BLaER1 treated with 17β-estradiol and CSF1 and Interleukin-3, amounts not matched to agents 10 nM and 100 nM (cell line): Measurements from ENCODE around the gene GRAP2.
"Not testable (repeated sequence)": the region's sequence is repeated elsewhere in the genome, so short reads cannot be mapped to it uniquely, and the experiment has no call there.

Experiments
- H3K27ac ChIP-seq, 11 experiments: shearing (Covaris generic); formaldehyde crosslinking; 2 replicates each; pipeline ENCODE4 v1.8.1; 2022
- H3K27me3 ChIP-seq, 11 experiments: shearing (Covaris generic); formaldehyde crosslinking; 2 replicates each; pipeline ENCODE4 v1.8.1; 2022
- H3K36me3 ChIP-seq, 11 experiments: shearing (Covaris generic); formaldehyde crosslinking; 2 replicates each; pipeline ENCODE4 v1.8.1; 2022
- H3K4me1 ChIP-seq, 10 experiments: shearing (Covaris generic); formaldehyde crosslinking; 2 replicates each; pipeline ENCODE4 v1.8.1; 2022
- H3K4me2 ChIP-seq, 11 experiments: shearing (Covaris generic); formaldehyde crosslinking; 2 replicates each; pipeline ENCODE4 v1.8.1; 2022
- H3K4me3 ChIP-seq, 10 experiments: shearing (Covaris generic); formaldehyde crosslinking; 2 replicates each; pipeline ENCODE4 v1.8.1; 2022
- H3K9ac ChIP-seq, 11 experiments: shearing (Covaris generic); formaldehyde crosslinking; 2 replicates each; pipeline ENCODE4 v1.8.1; 2022
- H3K9me3 ChIP-seq, 11 experiments: shearing (Covaris generic); formaldehyde crosslinking; replicated peaks in 1 of 11; 2 replicates each; pipeline ENCODE4 v1.8.1; 2022
- H4K20me1 ChIP-seq, 11 experiments: shearing (Covaris generic); formaldehyde crosslinking; 2 replicates each; pipeline ENCODE4 v1.8.1; 2022
- Cebpa-rat ChIP-seq, 11 experiments: shearing (Covaris generic); IDR thresholded peaks; 2 replicates each; pipeline ENCODE4 v1.8.1; 2022

The GRAP2 gene

DNA sequence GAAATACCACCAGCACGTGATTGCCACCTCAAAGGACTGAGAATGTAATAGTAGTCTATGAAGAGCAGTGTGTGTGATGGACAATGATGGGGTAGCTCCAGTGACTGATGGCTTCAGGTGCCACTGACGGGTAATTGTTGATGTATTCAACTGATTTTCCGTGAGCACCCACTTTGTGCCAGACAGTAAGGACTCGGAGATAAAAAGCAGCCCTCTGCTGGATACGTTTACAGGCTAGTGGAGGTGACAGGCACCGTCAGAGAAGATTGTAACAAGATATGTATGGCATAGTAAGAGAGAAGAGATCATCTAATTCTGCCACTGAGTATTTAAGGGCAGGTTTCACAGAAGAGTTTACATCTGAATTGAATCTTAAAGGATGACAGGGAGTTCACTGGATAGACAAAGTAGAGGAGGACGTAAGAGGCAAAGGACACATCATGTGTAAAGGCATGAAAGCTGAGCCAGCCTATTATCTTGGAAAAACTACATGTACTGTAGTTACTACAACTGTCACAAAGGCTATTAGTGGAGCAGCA, 6.3 kb upstream of the GRAP2 start:
- Histone ChIP-seq H3K9ac (no peak overlapping the region), H3K27me3 (no peaks in the 10 kb centered on the region), H3K9me3 (peaks cover 0 to 11% (median 0%) of the 10 kb centered on the region in 11 experiments; a peak in 4 of 22 replicates), H4K20me1 (no peaks in the 10 kb centered on the region), H3K4me2 (no peak overlapping the region), H3K27ac (no peak overlapping the region), H3K36me3 (no peaks in the 10 kb centered on the region), H3K4me3 (no peak overlapping the region), H3K4me1 (peaks cover 28 to 56% (median 37%) of the 10 kb centered on the region in 10 experiments)
- TF ChIP-seq Cebpa-rat (IDR thresholded peaks at IDR 0.05) = no peak

DNA sequence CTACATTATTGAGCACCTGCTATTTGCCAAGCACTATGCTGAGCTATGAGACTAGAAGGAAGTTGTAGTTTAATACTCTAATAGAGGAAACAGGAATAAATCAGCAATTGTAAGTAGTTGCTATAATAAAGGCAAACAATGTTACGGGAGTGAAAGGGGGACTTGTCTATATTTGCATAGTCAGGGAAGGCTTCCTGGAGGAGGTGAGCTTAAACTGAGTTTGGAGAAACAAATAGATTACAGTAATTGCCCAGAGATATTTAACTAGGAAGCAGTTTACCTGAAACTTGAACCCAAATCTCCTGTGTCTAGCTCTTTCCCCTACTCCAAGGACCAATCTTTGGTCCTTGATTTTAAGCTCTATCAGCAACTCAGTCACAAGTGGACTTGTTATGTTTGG, 5.2 kb upstream of the GRAP2 start:
- Histone ChIP-seq H3K27ac (no peak overlapping the region), H3K4me3 (no peak overlapping the region), H4K20me1 (no peaks in the 10 kb centered on the region), H3K36me3 (no peaks in the 10 kb centered on the region), H3K9ac (no peak overlapping the region), H3K27me3 (no peaks in the 10 kb centered on the region), H3K9me3 (peaks cover 0 to 11% (median 0%) of the 10 kb centered on the region in 11 experiments; a peak in 4 of 22 replicates), H3K4me1 (peaks cover 38 to 66% (median 48%) of the 10 kb centered on the region in 10 experiments), H3K4me2 (no peak overlapping the region)
- TF ChIP-seq Cebpa-rat (IDR thresholded peaks at IDR 0.05) = no peak

DNA sequence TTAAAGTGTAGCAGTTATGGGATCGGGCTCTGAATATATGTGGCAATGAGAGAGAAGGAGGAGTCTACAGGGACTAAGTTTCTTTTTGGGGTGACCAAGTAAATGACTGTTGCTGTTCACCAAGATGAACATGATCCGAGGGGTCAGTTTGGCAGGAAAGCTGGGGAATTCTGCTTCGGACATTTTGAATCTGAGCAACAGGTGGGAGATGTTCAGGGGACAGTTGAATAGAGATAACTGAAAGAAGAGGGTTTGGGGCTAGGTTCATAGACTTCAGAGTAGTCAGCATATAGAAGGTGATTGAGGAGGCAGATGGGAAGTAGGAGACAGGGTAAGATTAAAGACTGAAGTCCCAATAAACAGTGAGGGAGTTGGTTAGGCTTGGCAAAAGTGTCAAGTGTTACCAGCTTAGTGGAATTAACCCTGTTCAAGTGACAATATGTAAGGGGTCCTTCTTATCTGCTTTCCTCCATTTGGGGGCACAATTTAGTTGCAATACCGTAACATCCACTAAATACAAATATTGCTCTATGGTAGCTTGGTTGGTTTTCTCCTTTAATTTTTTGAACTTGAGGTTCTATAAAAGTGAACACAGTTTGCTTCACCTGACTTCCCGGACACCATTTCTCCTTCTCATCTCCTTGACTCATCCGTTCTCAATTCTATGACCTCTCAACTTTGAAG, 4.4 kb upstream of the GRAP2 start:
- peaks cover 0 to 11% (median 0%) of the 10 kb centered on the region in 11 experiments; a peak in 4 of 22 replicates for H3K9me3 ChIP-seq
- TF ChIP-seq Cebpa-rat (IDR thresholded peaks at IDR 0.05) = no peak

DNA sequence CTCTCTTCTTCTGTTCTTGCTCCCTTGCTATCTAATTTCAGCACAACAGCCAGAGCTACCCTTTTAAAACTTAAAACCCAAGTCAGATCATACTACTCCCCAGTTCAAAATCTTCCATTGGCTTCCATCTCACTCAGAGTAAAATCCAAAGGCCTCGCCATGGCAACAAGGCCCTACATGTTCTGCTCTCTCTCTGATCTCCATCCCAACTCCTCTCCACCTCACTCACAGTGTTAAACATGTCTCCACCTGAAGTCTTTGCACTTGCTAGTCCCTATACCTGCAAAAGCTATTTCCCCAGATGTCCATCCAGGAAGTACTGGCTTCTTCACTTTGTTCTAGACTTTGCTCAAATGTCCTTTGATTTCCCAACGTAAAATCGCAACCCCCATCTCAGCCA, 3.0 kb upstream of the GRAP2 start:
- TF ChIP-seq Cebpa-rat (IDR thresholded peaks at IDR 0.05) = no peak
- Histone ChIP-seq H3K36me3 (no peaks in the 10 kb centered on the region), H3K27me3 (no peaks in the 10 kb centered on the region), H3K9ac (peak overlapping the region in 5 of 11 experiments; percentile 53 to 65 (median 61); a peak in 6 of 22 replicates), H3K9me3 (peaks cover 0 to 7% (median 0%) of the 10 kb centered on the region in 11 experiments; a peak in 4 of 22 replicates), H3K4me1 (peaks cover 37 to 65% (median 46%) of the 10 kb centered on the region in 10 experiments), H3K4me2 (peak overlapping the region; percentile 61 to 87 (median 78); a peak in 20 of 22 replicates), H3K27ac (peak overlapping the region in 8 of 11 experiments; percentile 73 to 86 (median 82); a peak in 16 of 22 replicates), H3K4me3 (no peak overlapping the region), H4K20me1 (no peaks in the 10 kb centered on the region)

More for the DNA sequence above, 4.4 kb upstream of the GRAP2 start:
- Histone ChIP-seq H3K27ac (0 out of 22 replicates have a peak overlapping the region, but pooled peaks of 2 of the 11 experiments have one; percentile 10 to 17), H4K20me1 (no peaks in the 10 kb centered on the region), H3K4me3 (no peak overlapping the region), H3K4me1 (peaks cover 46 to 72% (median 55%) of the 10 kb centered on the region in 10 experiments), H3K27me3 (no peaks in the 10 kb centered on the region), H3K36me3 (no peaks in the 10 kb centered on the region), H3K9ac (no peak overlapping the region), H3K4me2 (peak overlapping the region in 2 of 11 experiments; percentile 20 to 83; a peak in 2 of 22 replicates)

DNA sequence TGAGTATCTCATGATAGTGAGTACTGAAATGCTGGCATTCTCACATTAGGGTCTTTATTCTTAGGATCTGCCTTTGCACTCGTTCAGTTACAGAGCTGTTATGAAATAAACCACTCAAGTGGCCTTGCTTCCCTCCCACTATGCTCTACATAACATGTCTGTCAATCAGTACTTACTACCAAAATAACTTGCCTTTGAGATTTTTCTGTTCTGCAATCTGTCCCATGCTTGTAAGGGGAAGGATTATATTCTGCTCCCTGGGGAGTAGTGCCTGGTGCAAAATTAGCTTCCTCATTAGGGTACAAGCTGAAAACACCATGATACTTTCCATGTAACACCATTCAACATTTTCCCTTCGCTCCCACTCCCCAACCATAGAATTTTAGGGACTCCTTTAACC, 1.9 kb upstream of the GRAP2 start:
- TF ChIP-seq Cebpa-rat (IDR thresholded peaks at IDR 0.05) = peak in 3 of 11 experiments; percentile 25 to 76 (median 72); a peak in 5 of 22 replicates
- Histone ChIP-seq H3K4me1 (peaks cover 37 to 56% (median 45%) of the 10 kb centered on the region in 10 experiments), H3K27me3 (no peaks in the 10 kb centered on the region), H3K27ac (peak overlapping the region in 9 of 11 experiments; percentile 47 to 86 (median 81); a peak in 17 of 22 replicates), H3K4me2 (peak overlapping the region; percentile 61 to 87 (median 78)), H3K4me3 (peak overlapping the region in 2 of 10 experiments; percentile 0 to 12; a peak in 2 of 20 replicates), H3K36me3 (no peaks in the 10 kb centered on the region), H4K20me1 (no peaks in the 10 kb centered on the region), H3K9me3 (no peaks in the 10 kb centered on the region), H3K9ac (peak overlapping the region in 8 of 11 experiments; percentile 46 to 65 (median 62); a peak in 14 of 22 replicates)

DNA sequence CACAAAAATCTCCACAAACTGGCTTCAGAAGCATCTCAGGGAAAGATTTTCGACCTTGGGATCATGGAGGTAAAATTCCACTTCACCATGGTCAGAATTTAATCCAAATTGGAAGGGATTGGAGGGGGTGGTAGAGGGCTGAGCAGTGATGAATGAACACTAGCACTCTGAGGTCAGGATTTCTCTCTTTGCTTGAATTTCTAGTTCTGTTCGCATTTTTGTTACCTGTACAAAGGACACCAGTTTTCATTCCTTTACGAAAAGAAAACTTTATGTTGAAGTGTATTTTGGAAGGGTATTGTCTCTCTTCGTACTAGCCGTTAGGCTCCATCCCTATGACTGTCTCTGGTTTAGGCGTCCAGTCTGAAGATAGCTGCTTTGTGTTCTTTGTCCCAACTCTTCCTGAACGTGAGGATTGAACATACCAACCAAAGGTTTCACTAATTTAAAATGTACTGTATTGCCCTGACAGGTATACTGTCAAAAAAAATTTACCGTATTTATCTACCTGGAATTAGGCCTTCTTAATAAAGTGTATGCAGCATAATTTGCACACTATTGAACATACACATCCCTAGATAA, 772 bp downstream of the GRAP2 start:
- H4K20me1 ChIP-seq = no peaks in the 10 kb centered on the region
- TF ChIP-seq Cebpa-rat (IDR thresholded peaks at IDR 0.05) = no peak
- H3K9me3 ChIP-seq = no peaks in the 10 kb centered on the region
- peak overlapping the region in 2 of 10 experiments; percentile 33 to 40; a peak in 4 of 20 replicates for H3K4me3 ChIP-seq
- peak overlapping the region in 7 of 11 experiments; percentile 76 to 86 (median 82); a peak in 10 of 22 replicates for H3K27ac ChIP-seq
- H3K9ac ChIP-seq = no peak overlapping the region
- no peaks in the 10 kb centered on the region for H3K27me3 ChIP-seq
- no peaks in the 10 kb centered on the region for H3K36me3 ChIP-seq
- peaks cover 37 to 54% (median 45%) of the 10 kb centered on the region in 10 experiments for H3K4me1 ChIP-seq
- H3K4me2 ChIP-seq = peak overlapping the region; percentile 61 to 87 (median 78); a peak in 21 of 22 replicates

DNA sequence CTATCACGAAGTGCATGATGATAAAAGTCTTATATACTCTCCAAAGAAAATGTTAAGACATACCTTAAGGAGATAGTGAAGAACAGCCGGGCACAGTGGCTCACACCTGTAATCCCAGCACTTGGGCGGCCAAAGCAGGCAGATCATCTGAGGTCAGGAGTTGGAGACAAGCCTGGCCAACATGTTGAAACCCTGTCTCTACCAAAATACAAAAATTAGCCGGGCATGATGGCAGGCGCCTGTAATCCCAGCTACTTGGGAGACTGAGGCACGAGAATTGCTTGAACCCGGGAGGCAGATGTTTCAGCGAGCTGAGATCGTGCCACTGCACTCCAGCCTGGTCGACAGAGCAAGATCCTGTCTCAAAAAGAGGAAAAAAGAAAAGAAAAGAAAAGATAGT, 3.1 kb downstream of the GRAP2 start:
- not testable (repeated sequence) for H3K27ac ChIP-seq, H3K9ac ChIP-seq, H3K27me3 ChIP-seq, H4K20me1 ChIP-seq, H3K4me3 ChIP-seq, H3K9me3 ChIP-seq, H3K36me3 ChIP-seq, H3K4me2 ChIP-seq
- H3K4me1 ChIP-seq = peaks cover 25 to 34% (median 29%) of the 10 kb centered on the region in 10 experiments

DNA sequence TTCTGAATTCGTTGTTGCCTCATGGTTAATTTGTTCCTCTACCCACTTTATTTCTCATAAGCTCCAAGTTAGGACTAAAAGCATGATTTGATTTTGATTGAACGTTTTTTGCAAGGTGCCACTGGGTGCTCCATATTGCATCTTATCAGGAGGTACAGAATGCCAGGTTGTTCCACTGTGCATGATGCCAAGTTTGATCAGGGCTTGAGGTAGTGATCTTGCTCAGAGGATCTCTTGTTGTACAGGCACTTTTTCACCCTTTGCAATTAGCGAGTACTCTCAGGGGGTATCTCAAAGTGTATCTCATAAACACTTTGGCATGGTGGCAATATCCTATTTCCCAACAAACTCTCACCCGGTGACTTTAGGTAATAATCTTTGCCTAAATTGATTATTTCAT, 4.0 kb downstream of the GRAP2 start:
- no peaks in the 10 kb centered on the region for H3K27me3 ChIP-seq
- H3K9ac ChIP-seq = no peak overlapping the region
- H3K9me3 ChIP-seq = peaks cover 0 to 4% (median 0%) of the 10 kb centered on the region in 11 experiments; a peak in 3 of 22 replicates
- H3K4me1 ChIP-seq = peaks cover 16 to 27% (median 21%) of the 10 kb centered on the region in 10 experiments
- H3K4me3 ChIP-seq = no peak overlapping the region
- no peak overlapping the region for H3K4me2 ChIP-seq
- no peaks in the 10 kb centered on the region for H3K36me3 ChIP-seq
- H4K20me1 ChIP-seq = no peaks in the 10 kb centered on the region
- H3K27ac ChIP-seq = no peak overlapping the region
- TF ChIP-seq Cebpa-rat (IDR thresholded peaks at IDR 0.05) = no peak

DNA sequence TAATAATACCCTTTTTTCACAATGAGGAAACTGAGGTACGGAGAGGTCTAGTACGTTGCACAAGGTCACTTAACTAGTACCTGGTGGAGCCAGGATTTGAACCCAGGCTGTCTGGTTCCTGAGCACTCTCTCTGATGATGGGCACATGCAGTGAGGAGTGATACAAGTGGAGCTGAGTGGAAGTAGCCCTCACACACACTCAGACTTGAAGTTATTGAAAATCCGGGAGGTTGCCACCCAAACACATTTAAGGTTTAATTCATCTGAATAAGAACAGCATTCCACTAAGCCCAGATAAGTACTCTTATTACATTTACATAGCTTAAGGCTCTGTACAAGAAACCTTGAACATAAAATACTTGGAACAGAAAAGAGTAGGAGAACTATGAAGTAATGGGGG, 4.8 kb downstream of the GRAP2 start:
- TF ChIP-seq Cebpa-rat (IDR thresholded peaks at IDR 0.05) = no peak
- Histone ChIP-seq H3K36me3 (no peaks in the 10 kb centered on the region), H4K20me1 (no peaks in the 10 kb centered on the region), H3K27ac (no peak overlapping the region), H3K9me3 (peaks cover 0 to 10% (median 0%) of the 10 kb centered on the region in 11 experiments; a peak in 6 of 22 replicates), H3K27me3 (no peaks in the 10 kb centered on the region), H3K4me1 (peaks cover 8 to 25% (median 13%) of the 10 kb centered on the region in 10 experiments), H3K9ac (no peak overlapping the region), H3K4me2 (no peak overlapping the region), H3K4me3 (no peak overlapping the region)
